Uterus (tissue), 2 donors: ENCODE measurements around the gene C6orf89.

Experiments used
- CTCF ChIP-seq, 4 experiments: fragments of 200-600 bp in 2 of 4; fragments of 450-650 bp in 2 of 4; sonication (generic) in 2 of 4; IDR thresholded peaks; one replicate each; pipeline ENCODE4 v1.5.1; 2016 to 2019; ENCODE audit warnings: antibody characterized with exemption in 4 of 4, mild to moderate bottlenecking in 2 of 4, moderate library complexity in 1 of 4
- POLR2A ChIP-seq, 2 donors: fragments of 450-650 bp; IDR thresholded peaks; one replicate each; pipeline ENCODE4 v1.6.1; 2016; ENCODE audit warnings: antibody characterized with exemption in 2 of 2, mild to moderate bottlenecking in 1 of 2, moderate library complexity in 1 of 2

GRCh38 chr6:36863670-36864540, 21.8 kb upstream of the C6orf89 start:
- no peak for TF ChIP-seq CTCF (IDR thresholded peaks at IDR 0.05)
- no peak for TF ChIP-seq POLR2A (IDR thresholded peaks at IDR 0.05)
